Activated CD8-positive, alpha-beta memory T cell treated with anti-CD3 and anti-CD28 coated beads for 4 hours (primary cell): Measurements from ENCODE around the gene CORO1C.

Experiments used
- DNase-seq, 2 donors: peaks; one replicate each; pipeline ENCODE4 v3.0.0-alpha.2; 2020; ENCODE audit warnings: low read depth in 2 of 2

Gene CORO1C

DNA sequence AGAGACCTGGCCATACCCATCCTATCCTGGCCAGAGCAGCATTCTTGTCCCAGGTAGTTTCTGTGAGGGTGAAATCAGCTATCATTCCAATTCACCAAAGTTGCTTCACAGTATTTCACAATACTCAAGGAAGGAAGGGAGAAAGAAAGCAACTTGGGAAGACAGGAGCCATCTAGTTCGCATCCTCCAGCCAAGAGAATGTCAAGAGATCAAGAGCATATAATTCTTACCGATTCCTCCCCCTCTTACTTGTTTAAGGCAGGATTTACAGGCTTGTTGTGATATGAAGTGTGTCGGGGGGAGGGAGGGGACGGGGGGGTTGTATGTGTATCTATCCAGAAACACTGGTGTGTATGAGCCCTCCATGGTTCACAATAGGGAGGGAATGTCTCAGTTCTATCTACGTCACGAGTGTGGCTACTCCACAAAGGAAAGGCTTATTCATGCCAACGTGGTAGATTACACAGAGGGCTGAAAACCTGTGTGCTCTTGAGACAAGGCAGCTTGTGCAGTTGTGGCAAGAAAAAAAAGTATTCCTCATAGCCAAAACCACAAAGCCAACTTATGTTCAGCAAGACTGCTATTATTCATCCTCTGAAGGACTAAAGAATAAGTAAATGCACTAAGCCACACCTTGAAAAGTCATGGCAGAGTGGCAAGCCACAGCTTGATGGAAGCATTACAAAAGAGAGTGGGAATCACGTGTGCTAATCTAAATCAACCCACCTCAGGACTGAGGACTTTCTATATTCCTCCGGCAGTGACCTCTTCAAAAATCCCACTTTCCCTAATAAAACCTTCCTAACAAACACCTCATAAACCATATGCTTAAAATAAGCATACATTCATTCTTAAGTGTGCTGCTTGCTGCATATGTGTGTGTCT is 35.0 kb downstream of the CORO1C start:
- no peak for DNase-seq

DNA sequence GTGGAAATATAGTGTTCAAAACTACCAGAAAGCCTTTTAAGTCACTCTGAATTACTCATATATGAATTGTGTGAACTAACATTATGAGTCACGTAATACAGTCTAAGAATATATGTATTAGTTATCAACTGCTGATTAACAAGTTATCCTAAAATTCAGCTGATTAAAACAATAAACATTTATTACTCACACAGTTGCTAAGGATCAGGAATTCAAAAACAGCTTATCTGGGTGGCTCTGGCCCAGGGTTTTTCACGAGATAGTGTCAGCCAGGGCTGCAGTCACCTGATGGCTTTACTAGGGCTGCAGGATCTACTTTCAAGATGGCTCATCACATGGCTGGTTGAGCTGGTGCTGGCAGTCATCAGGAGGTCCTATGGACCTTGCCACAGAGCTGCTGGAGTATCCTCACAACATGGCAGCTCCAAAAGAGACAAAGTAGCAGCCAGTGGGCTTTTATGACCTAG is 36.5 kb downstream of the CORO1C start:
- DNase-seq = no peak

DNA sequence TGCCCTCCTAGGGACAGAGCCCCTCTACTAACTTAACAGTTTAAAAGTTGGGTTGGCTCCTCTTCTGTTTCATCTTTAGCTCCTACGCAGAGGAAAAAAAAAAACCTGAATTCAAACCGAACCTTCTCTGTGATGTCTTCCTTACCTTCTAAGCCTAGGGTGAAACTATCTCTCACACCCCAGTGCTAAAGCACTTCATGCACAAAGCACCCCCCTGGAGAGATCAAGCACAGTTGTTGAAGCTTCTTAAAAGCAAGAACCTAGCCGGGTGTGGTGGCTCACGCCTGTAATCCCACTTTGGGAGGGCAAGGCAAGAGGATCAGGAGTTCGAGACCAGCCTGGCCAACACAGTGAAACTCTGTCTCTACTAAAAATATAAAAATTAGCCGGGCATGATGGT is 37.6 kb downstream of the CORO1C start:
- DNase-seq = no peak

DNA sequence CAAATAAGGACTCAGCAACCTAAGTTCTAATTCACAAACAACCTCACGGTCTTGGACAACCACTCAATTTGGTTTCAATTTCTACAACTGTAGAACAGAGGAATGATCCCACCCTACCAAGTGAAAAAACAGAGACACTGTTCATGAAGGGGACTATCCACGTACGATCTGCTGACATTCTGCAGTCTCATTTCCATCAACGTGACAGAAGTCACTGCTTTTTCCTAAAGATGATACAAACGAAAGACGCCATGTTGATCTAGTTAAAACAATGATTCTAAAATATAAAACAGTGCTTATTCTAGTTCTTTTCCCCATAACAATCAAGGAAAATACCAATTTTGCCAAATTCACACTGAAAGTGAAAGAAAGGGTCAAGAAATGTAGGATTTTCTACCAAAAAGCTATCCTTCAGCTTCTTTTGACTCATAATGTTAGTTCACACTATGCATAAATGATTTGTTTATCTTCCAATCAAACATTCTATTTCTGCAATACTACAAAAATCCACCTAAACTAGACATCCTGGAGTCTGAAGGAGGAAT is 38.1 kb downstream of the CORO1C start:
- DNase-seq = no peak

DNA sequence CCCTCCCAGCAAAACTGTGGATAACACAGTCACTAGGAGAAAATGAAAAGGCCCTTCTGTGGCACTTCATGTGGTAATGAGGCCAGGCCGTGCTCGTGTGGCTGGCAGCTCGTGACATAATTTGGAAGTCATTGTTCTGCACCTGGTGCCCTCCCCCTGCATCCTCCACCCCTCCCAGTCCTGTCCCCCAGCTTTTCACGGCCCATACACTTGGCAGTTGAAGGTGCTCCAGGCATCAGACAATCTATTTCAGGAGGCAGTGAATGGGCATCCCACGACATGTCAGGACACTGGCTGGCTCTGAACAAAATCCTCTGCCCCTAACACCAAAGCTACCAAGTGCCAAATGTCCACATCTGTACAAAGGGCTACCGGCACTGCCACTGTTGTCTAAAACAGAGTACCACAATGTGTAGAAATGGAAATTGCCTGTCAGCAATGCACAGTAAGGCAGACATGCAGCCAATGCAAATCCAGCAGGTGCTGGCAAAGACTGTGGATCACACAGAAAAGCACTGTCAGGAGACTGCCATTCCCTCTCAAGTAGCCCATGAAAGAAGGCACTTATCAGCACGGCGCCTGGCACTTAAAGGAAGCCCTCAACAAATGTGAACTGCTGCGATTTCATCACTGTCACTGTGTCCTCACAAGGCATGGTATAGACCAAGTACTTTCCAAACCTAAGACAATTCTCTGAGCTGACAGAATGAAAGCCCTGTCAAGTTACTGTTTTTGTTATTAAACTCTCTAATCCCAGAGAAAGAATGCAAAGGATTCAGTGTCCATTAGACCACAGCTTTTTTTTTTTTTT is 39.1 kb downstream of the CORO1C start:
- DNase-seq = no peak

DNA sequence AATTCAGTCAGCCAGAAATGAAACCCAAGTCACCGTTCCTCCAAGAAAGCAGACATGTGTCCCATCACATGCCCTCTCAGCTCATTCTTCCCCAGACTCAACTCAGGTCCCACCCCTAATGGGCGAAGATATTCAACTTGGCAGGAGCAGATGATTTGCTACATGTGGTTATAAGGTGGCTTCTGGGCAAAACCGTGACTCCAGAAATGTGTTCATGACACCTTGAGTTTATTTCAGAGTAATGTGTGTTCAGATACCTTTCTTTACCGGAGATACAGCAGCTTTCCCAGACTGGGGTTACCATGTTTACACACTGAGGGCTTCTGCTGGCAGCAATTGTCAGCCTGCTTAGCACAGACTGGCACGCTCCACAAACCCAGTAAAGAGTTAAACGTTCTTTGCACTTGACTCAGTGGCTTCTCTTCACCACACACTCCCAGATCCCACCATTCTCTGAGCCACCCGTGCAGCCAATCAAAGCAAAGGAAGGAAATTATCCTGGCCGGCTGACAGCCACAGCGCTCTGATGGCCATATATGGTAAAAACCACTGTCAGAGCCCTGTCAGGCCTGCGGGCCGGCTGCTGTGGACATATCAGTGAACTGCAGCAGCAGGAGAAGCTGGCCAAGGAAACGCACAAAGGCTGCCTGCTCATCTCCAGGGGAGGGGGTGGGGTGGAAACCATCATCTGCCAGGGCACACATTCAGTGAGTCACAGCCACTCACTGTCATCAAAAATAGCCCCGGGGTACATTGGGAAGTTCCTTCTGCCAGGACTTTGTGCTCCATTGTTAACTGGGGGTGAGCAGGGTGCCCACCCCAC is 39.9 kb downstream of the CORO1C start:
- peak; percentile 42 to 58 for DNase-seq

DNA sequence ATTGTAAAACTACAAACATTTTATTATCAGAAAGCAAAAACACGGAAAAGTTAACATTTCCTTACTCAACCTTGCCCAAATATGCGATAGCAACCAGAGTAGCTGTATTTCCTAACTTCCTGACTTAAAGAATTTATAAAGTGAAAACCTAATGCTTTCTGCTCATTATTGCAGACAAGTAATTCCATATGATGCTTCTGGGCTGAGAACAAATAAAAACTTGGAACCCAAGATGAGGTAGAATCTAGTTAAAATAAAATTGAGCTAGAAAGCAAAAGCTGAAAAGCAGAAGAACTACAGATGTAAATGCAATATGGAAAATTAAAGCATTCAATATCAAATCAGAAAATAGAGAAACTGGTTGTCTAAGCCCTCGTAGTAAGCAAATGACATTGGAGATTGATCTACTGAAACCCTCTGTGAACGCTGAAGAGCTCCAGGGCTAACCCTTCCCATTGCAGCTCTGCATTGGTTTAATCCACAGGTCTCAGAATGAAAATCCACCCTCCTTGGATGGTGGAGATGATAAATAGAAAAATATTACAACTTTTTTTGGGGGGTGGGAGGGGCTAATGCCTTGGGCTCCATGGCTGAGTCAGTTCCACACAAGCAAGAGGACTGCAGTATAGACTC is 40.7 kb downstream of the CORO1C start:
- DNase-seq = no peak

DNA sequence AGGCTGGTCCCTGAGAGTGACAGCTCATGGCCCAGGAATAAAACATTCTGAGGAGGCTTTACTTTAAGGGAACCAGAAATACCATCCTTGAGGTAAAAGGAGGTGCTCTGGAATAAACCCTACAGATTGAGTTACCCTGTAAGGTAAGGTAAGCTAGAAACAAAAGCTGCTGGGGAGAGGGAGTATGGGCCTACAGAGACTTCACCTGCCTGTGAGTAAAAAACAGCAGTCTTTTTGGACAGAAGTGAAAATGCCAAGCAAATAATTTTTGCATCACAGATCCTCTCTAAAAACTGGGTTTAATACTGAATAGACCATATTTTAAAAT is 41.2 kb downstream of the CORO1C start:
- DNase-seq = no peak

DNA sequence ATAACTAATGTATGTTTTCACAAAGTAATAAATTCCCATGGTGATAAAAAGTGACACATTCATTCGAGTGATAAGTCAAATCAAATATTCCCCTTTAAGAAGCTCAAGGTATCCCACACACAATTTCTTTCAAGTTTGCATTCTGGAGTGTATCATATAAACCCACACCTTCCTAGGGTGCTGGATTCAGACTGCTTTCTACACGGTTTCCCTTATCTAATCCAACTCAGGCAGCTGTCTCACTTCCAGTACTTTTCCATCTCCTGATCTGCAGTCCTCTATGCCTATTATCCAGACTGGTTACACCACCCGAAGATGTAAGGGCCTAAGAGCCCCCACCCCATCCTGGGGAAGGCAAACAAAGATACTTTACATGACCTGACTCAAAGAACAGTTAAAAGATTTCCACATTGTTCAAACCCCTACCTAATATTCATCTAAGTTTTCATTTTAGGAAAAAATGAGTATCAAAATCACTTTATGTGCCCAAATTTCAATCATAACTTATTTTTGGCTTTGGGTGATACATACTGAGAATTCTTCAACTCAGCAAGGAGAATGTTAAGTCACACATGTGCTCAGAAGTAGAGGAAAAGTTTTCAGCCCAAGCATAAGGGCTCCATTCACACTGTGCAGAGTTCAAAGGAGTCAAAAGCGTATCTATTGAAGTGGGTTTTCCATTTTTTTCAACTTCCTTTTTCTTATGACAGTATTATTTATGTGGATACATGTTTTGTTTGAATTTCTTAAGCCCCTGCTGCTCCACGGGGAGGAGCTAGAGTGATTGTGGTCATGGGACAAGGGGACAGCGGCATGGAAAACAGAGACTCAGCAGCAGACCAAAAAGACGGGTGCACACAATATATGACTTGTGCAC is 41.8 kb downstream of the CORO1C start:
- no peak for DNase-seq

DNA sequence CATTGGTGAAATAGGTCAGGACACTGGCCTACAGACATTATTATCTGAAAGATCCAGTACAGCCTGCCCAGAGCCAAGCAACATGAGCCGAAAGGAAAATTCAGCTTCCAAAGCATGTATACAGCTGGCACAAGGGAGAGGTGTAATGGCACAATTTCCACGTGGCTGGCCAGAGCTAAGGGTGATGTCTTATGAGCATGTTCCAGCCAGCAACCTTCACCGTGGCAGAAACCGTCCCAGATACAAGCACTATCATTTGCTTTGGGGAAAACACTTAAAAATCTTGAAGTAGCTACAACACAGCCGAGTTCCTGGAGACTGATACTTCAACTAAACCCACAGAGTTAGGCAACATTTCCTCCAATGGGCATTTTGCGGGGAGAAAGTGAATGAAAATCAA is 44.5 kb downstream of the CORO1C start:
- no peak for DNase-seq

DNA sequence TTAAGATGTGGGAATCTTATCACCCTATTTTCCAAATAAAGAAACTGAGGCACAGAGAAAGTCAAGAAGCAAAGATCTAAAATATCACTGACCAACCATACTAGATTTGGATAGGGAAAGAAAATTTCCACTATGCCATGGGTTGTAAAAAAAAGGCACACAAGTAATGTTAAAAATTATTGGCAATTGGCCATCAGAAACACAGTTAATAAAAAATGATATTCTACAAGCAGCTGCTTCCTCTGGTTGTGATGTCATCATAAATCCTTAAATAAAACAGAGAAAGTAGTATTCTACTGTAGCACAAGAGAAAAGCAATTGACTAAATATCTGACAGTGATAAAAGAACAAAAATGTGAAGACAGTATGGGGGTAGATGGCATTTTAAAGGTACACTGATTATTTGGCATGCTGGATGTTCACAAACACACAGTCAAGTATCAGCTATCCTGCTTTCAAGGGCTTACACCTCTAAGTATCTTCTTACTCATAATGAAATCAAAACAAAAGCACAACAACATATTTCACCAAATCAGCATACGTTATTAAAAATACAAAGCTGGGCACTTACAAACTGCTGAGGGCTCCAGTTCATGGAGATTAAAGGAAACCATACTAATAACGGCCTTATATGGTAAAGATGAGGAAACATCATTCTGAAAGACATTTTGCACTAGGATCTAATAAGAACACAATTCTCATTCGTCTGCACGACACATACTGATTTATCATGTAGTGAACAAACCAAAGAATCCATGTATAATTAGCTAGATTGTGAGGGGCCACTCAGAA is 45.7 kb downstream of the CORO1C start:
- DNase-seq = no peak

DNA sequence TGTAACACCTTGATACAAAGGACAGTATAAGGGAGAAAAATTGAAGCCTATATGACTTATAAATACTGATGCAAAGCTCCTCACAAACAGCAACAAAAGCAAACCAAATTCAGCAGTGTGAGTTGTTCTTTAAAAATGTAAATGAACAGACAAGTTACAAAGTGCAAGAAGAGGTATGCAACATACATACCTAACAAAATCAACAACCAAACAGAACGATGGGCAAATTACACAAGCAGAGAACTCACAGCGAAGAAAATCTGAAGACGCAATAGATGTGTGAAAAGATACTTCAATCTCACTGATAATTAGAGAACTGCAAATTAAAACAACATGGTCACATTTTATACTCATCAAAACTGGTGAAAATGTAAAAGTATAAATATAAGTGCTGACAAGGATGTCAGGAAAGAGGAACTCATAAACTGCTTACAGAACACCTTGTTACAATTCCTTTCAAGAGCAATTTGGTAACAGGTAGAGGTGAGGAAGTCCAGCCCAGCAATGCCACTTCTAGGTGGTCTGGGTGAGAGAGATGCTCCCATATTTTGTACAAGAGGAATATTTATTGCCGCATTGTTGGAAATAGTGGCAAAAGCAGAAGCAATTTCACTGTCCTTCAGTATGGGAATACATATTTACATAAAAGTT is 47.3 kb downstream of the CORO1C start:
- DNase-seq = no peak

DNA sequence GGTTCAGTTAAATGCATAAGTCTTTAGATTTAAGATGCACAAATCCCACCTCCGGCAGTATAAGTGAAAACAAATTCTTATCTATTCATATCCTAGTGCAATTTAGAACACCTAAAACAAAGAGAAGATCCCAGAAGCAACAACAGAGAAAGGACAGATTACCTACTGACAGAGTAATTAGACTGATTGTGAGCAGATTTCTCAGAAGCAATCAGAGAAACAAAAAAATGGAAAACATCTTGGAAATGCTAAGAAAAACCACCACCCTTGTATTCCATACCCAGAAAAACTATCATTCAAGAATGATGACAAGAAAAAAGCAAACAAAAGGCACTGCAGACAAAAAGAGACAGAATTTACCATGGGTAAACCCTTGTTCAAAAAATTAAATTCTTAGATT is 50.0 kb downstream of the CORO1C start:
- no peak for DNase-seq

DNA sequence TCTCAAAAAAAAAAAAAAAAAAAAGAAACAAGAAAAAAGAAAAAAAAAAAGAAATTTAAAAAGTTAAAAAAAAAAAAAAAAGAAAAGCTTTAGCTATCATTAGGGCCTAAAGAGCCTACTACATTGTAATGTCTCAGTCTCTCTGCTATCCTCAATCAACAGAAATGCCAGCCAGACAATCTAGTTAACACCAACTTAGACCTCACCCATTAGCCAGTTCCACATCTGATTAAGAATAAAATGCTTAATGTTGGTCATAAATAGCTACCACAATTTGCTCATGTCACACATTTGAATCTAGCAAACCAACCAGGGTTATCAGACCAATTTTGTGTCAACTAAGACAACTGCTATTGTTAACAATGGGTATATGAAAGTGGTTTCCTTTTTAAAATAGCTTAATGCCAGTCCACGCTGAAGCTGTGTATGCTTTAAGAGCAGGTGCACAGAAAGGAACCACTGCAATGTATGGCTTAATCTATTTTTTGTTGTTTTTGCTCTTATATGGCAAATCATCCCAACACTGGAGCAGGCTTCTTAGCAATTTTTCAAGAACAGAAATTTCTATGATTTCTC is 52.1 kb downstream of the CORO1C start:
- no peak for DNase-seq

DNA sequence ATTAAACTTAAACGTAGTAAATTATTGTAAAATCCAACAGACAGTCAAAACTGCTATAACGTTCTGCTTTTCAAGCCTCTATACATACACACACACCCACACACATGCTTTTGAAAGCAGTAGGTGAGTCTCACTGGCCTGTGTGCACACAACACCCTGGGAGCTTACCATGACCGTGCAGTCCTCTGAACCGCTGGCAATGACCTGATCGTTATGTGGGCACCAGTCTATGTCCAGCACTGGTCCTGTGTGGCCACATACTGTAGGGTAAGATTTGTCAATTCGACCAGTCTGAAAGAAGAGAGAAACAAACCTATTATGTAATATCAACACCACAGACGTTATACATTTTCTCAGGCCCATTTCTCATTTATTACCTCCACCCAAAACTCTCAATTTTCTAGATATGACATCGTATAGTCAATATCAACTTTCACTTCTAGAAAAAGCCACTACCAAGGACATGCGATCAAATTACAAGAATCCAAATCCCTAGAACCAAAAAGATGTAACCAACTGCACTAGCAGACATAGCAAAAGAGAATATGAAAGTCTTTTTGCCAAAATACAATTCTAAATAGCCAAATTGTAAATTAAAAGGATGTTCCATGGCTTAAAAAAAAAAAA is 53.1 kb downstream of the CORO1C start:
- no peak for DNase-seq

DNA sequence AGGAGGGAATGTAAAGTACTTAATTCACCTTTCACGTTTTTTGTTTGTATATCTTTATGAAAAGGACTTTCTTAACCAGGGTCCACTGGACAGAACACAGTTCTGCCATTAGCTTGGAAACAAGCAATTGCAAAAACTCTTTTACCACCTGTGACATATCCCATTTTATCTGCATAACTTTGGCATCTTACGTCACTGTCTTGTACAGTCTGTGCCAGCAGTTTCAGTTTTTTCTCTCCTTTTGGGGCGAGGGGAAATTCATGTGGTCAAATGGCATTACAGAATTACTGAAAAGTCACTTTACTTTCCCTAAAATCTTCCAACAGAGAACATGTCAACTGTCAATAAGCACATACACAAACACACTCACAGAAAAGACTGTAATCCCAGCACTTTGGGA is 53.9 kb downstream of the CORO1C start:
- no peak for DNase-seq

DNA sequence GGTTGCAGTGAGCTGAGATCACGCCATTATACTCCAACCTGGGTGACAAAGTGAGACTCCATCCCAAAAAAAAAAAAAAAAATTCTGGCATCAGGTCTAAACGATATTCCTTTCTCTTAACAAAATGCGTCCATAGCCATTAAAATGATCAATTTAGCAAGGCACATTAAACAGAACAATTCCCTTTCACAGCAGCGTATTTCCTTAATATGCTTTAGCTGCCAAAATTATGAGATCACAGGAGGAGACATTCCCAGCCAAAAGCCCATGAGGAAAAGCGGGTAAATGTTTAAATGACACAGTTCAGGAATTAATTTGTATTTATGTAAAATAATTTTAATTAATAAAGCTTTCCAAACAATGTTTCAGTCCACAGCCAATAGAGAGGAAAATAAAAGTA is 54.6 kb downstream of the CORO1C start:
- DNase-seq = no peak

DNA sequence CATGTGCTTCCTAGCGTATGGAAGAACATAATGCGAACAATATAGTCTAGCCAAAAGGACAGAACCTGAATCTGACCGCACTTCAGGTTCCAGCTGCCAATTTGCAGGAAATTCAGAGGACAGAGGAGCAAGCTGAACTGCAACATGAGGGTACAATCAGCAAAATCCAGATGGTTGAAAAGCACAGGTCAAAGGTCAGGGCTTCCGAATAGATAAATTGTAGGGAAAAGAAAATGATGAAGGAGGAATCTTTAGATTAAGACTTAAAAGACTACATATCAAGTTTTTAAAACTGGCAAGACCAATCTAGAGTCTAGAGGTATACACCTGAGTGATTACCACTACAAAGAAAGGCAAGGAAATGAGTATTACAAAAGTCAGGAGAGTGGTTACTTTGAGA is 55.5 kb downstream of the CORO1C start:
- no peak for DNase-seq
